ENCODE measurements around the gene HAUS7.

Gene HAUS7

DNA sequence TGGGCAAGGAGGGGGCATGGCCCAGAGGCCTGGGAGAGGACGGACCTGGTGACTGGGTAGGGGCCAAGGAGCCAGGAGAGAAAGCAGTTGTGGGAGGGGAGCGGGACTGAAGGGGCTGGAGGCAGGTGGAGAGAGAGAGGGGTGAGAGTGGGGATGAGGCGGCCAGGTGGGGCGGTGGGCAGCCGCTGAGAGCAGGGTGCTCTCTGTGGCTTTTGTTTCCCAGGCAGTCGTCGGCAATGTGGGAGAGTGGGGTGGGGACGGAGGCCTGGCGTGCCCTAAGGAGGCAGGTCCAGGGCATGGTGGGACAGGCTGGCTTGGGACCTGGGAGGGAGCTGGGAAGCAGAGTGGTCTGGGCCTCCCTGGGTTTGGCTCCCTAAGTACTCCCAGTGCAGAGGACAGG is 43.9 kb upstream of the HAUS7 start:
- H3K4me3 ChIP-seq (ENCODE audit: low read depth, low read length) = no peak overlapping the region
- TF ChIP-seq, protein P1, sequence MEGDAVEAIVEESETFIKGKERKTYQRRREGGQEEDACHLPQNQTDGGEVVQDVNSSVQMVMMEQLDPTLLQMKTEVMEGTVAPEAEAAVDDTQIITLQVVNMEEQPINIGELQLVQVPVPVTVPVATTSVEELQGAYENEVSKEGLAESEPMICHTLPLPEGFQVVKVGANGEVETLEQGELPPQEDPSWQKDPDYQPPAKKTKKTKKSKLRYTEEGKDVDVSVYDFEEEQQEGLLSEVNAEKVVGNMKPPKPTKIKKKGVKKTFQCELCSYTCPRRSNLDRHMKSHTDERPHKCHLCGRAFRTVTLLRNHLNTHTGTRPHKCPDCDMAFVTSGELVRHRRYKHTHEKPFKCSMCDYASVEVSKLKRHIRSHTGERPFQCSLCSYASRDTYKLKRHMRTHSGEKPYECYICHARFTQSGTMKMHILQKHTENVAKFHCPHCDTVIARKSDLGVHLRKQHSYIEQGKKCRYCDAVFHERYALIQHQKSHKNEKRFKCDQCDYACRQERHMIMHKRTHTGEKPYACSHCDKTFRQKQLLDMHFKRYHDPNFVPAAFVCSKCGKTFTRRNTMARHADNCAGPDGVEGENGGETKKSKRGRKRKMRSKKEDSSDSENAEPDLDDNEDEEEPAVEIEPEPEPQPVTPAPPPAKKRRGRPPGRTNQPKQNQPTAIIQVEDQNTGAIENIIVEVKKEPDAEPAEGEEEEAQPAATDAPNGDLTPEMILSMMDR (IDR thresholded peaks at IDR 0.05; ENCODE audit: borderline replicate concordance, insufficient read depth, low read depth, low read length) = no peak

DNA sequence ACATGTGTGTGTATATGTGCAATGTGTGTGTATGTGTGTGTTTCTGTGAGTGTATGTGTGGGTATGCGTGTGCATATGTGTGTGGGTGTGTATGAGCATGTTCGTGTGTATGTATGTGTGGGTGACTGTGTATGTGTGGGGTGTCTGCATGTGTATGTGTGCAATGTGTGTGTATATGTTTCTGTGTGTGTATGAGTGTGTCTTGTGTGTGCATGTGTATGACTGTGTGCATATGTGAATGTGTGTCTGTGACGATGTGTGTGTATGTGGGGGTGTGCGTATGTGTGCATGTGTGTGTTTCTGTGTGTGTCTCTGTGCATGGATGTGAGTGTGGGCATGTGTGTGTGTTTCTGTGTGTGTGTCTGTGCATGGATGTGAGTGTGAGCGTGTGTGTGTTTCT is 42.9 kb upstream of the HAUS7 start:
- TF ChIP-seq, protein P1 (IDR thresholded peaks at IDR 0.05; ENCODE audit: borderline replicate concordance, insufficient read depth, low read depth, low read length) = no peak

DNA sequence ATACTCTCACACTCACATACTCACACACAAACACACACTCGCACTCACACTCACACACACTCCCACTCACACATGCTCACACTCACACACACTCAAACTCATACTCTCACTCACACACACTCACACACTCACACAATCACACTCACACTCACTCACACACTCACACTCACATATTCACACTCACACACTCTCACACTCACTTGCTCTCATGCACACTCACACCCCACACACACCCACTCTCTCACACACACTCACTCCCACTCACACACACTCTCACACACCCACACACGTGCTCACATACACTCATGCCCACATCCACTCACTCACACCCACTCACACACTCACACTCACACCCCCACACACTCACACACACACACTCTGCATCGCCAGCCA is 42.1 kb upstream of the HAUS7 start:
- no peak overlapping the region for H3K4me3 ChIP-seq (ENCODE audit: low read depth, low read length)
- TF ChIP-seq, protein P1 (IDR thresholded peaks at IDR 0.05; ENCODE audit: borderline replicate concordance, insufficient read depth, low read depth, low read length) = no peak

More for the DNA sequence above, 42.9 kb upstream of the HAUS7 start:
- no peak overlapping the region for H3K4me3 ChIP-seq (ENCODE audit: low read depth, low read length)

DNA sequence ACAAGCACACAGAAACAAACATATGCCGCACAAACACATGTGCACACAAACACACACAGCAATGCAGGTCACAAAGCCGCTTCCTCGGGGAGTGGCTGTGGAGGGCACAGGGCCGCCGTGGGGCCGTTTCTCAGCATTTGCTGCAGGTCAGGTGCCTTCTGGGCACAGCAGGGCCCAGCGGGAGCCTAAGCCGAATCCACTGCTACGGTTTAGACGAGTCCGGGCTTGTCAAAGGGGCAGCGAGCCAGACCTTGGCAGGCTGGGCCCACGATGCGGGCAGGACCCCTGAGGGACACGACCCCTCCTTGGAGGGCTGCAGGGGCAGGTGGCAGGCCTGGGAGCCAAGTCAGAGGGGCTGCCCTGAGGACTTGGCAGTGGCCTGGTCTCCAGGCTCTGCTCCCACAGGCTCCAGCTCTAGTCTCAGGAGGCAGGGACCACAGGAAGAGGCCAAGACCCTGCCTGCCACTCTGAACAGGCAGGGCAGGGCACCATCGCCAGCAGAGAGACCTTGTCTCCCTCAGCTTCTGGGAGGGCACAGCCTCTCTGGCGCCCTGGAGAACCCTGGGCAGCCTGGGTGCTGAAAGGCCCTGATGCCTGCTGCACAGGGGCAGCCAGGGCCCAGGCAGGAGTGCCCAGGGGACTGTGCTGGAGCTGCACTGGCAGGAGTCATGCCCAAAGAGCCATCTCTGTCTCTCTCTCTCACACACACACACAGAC is 41.6 kb upstream of the HAUS7 start:
- H3K4me3 ChIP-seq (ENCODE audit: low read depth, low read length) = no peak overlapping the region
- TF ChIP-seq, protein P1 (IDR thresholded peaks at IDR 0.05; ENCODE audit: borderline replicate concordance, insufficient read depth, low read depth, low read length) = no peak

DNA sequence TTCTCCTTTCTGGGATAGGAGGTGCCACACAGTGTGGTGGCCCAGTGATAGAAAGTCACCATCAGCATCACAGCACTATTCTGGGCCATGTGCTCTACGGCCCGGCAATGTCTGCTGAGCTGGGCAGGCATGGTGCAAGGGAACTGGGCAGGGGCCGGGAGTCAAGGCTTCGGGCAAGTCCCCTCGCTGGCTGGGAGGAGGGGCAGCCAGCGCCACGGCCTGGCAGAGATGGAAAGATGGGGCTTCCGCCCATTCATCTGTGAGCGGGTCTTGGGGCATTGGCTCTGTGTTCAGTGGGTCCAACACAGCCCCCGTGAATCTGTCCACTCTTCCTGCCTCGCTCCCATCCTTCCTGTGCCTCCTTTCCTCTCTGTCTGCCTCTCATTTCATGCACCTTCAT is 40.0 kb upstream of the HAUS7 start:
- H3K4me3 ChIP-seq (ENCODE audit: low read depth, low read length) = no peak overlapping the region
- TF ChIP-seq, protein P1 (IDR thresholded peaks at IDR 0.05; ENCODE audit: borderline replicate concordance, insufficient read depth, low read depth, low read length) = no peak

DNA sequence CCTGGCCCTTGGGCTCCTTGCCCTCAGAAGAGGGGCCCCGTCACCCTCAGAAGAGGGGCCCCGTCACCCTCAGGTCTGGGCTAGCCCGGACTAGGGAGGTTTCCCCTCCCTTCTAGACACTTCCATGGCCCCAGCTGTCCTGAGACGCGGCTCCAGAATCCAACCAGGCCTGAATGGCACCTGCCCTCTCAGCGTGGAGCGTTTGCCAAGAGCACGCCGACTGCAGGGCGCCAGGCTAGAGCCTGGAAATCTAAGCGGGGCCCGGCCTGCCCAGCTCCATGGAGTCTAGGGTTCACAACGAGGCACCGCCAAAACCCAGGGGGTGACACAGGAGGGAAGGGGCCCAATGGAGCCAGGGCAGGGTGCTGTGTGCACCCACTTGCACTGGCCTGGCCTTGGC is 39.2 kb upstream of the HAUS7 start:
- H3K4me3 ChIP-seq (ENCODE audit: low read depth, low read length) = no peak overlapping the region
- TF ChIP-seq, protein P1 (IDR thresholded peaks at IDR 0.05; ENCODE audit: borderline replicate concordance, insufficient read depth, low read depth, low read length) = no peak

DNA sequence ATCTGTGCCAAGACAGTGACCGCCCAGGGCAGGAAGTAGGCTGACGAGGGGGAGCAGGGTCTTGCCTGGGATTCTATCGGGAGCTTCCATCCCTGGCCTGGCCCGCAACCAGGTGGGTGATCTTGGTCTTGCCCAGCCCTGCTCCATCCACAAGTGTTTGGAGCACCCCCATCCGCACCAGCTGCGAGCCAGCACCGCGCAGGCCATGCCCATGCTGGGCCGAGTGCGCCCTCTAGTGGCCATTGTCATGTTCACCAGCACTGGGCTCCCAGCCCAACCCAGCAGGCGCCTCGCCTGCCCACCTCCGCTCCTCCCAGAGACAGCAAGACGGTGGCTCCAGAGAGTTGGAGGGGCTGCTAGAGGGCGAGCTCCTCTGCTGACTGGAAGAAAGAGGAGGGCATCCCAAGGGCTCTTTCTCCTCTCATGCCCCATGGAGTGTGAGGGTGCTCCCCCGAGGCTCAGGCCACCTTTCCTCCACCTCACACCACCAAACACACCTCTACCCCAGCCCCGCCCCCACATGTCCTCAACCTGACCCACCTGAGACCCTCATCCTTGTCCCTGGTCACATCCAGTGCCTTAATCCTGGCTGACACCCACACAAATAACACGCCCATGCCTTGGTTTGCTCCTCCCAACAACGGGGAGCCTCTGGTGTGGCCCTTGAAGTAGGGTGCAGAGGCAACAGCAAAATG is 37.3 kb upstream of the HAUS7 start:
- H3K4me3 ChIP-seq (ENCODE audit: low read depth, low read length) = no peak overlapping the region
- TF ChIP-seq, protein P1 (IDR thresholded peaks at IDR 0.05; ENCODE audit: borderline replicate concordance, insufficient read depth, low read depth, low read length) = peak; percentile 85
